H1 (cell line): Measurements from ENCODE around the gene RPS15. TPM values are rescaled to one million over a fixed set of nuclear protein-coding genes. Genes with fewer than 3 reads are reported as not detected.

ENCODE experiments used
- CEBPB ChIP-seq: IDR thresholded peaks from 2 replicates; pipeline ENCODE4 v1.6.1; 2012; ENCODE audit warnings: low read depth, low read length
- GTF2F1 ChIP-seq: IDR thresholded peaks from 2 replicates; pipeline ENCODE4 v1.6.1; 2012; ENCODE audit warnings: low read depth, low read length, improper control_type of control experiment, borderline replicate concordance
- polyA plus RNA-seq, 7 experiments: library from polyadenylated mRNA; depleted of rRNA in 3 of 7; stranded (reverse) in 5 of 7; unstranded in 2 of 7; fragments of >200 nt in 5 of 7; fragments of 200-250 nt in 2 of 7; gene quantifications; 1 replicate in 5 of 7; 2 replicates in 1 of 7; 4 replicates in 1 of 7; pipeline versions ENCODE4 v1.2.1 to v1.2.3, GENCODE V29; 2011 to 2013; ENCODE audit warnings: missing spikeins in 2 of 7, mixed read lengths in 2 of 7
- total RNA-seq: library from RNA; stranded (reverse); fragmentation: NEBNext Ultra II Directional; extraction: Animal tissue kit (Norgen Biotek cat#: 25700); gene quantifications from 2 replicates; pipeline ENCODE4 v1.2.1, GENCODE V29; 2021
- TF ChIP-seq, protein P1 (sequence below): fragments of 300-600 bp; sonication (generic); IDR thresholded peaks from 2 replicates; pipeline ENCODE4 v1.7.1; 2012; ENCODE audit warnings: low read length, moderate library complexity, mild to moderate bottlenecking, inconsistent platforms; ENCODE audit not compliant: insufficient replicate concordance

Gene RPS15
- total and polyA plus RNA-seq, 2 of the 8 experiments (the other 6 are each of a cell fraction or from before 2014, with no cell fraction given) = 1,562 to 3,890 TPM

- no peak for TF ChIP-seq CEBPB
- TF ChIP-seq GTF2F1 = no peak
- TF ChIP-seq, protein P1, sequence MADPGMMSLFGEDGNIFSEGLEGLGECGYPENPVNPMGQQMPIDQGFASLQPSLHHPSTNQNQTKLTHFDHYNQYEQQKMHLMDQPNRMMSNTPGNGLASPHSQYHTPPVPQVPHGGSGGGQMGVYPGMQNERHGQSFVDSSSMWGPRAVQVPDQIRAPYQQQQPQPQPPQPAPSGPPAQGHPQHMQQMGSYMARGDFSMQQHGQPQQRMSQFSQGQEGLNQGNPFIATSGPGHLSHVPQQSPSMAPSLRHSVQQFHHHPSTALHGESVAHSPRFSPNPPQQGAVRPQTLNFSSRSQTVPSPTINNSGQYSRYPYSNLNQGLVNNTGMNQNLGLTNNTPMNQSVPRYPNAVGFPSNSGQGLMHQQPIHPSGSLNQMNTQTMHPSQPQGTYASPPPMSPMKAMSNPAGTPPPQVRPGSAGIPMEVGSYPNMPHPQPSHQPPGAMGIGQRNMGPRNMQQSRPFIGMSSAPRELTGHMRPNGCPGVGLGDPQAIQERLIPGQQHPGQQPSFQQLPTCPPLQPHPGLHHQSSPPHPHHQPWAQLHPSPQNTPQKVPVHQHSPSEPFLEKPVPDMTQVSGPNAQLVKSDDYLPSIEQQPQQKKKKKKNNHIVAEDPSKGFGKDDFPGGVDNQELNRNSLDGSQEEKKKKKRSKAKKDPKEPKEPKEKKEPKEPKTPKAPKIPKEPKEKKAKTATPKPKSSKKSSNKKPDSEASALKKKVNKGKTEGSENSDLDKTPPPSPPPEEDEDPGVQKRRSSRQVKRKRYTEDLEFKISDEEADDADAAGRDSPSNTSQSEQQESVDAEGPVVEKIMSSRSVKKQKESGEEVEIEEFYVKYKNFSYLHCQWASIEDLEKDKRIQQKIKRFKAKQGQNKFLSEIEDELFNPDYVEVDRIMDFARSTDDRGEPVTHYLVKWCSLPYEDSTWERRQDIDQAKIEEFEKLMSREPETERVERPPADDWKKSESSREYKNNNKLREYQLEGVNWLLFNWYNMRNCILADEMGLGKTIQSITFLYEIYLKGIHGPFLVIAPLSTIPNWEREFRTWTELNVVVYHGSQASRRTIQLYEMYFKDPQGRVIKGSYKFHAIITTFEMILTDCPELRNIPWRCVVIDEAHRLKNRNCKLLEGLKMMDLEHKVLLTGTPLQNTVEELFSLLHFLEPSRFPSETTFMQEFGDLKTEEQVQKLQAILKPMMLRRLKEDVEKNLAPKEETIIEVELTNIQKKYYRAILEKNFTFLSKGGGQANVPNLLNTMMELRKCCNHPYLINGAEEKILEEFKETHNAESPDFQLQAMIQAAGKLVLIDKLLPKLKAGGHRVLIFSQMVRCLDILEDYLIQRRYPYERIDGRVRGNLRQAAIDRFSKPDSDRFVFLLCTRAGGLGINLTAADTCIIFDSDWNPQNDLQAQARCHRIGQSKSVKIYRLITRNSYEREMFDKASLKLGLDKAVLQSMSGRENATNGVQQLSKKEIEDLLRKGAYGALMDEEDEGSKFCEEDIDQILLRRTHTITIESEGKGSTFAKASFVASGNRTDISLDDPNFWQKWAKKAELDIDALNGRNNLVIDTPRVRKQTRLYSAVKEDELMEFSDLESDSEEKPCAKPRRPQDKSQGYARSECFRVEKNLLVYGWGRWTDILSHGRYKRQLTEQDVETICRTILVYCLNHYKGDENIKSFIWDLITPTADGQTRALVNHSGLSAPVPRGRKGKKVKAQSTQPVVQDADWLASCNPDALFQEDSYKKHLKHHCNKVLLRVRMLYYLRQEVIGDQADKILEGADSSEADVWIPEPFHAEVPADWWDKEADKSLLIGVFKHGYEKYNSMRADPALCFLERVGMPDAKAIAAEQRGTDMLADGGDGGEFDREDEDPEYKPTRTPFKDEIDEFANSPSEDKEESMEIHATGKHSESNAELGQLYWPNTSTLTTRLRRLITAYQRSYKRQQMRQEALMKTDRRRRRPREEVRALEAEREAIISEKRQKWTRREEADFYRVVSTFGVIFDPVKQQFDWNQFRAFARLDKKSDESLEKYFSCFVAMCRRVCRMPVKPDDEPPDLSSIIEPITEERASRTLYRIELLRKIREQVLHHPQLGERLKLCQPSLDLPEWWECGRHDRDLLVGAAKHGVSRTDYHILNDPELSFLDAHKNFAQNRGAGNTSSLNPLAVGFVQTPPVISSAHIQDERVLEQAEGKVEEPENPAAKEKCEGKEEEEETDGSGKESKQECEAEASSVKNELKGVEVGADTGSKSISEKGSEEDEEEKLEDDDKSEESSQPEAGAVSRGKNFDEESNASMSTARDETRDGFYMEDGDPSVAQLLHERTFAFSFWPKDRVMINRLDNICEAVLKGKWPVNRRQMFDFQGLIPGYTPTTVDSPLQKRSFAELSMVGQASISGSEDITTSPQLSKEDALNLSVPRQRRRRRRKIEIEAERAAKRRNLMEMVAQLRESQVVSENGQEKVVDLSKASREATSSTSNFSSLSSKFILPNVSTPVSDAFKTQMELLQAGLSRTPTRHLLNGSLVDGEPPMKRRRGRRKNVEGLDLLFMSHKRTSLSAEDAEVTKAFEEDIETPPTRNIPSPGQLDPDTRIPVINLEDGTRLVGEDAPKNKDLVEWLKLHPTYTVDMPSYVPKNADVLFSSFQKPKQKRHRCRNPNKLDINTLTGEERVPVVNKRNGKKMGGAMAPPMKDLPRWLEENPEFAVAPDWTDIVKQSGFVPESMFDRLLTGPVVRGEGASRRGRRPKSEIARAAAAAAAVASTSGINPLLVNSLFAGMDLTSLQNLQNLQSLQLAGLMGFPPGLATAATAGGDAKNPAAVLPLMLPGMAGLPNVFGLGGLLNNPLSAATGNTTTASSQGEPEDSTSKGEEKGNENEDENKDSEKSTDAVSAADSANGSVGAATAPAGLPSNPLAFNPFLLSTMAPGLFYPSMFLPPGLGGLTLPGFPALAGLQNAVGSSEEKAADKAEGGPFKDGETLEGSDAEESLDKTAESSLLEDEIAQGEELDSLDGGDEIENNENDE = no peak
- TF ChIP-seq, all 59 proteins: peak for 0
Measured at GRCh38 chr19:1486720-1487575, 48.8 kb downstream of the RPS15 start (continued).
